ENCODE measurements around the gene FXYD2. TPM values are rescaled to one million over a fixed set of nuclear protein-coding genes. Genes with fewer than 3 reads are reported as not detected.

The FXYD2 gene
- total and polyA plus RNA-seq, 2 experiments from 2014 or later: not detected

DNA sequence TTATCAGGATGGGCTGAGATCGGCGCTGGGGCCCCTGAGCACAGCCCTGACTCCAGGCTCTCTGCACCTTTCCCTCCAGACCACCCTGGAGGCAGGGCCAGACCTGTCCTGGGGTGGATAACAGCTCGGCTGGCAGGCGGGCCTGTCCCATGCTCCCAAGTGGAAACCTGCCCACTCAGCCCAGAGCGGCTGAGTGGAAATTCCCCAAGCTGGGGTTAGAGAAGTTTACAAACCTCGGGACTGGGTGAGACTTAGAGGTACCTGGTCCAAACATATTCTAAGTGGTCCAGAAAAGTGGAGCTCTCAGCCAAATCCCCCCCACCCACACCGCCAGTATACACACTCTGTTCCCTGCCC, 4.8 kb upstream of the FXYD2 start:
- Histone ChIP-seq H3K9me3 (ENCODE audit: low read depth) (no peaks in the 10 kb centered on the region), H3K9ac (no peak overlapping the region), H3K4me1 (ENCODE audit: insufficient read depth) (no peaks in the 10 kb centered on the region), H3K27me3 (replicated peaks; ENCODE audit: insufficient read depth) (peaks cover 23% of the 10 kb centered on the region), H3K79me2 (ENCODE audit: insufficient read depth) (no peaks in the 10 kb centered on the region), H3K4me3 (no peak overlapping the region), H3K27ac (no peak overlapping the region), H2AFZ (no peak overlapping the region), H3F3A (ENCODE audit: insufficient read depth) (no peaks in the 10 kb centered on the region), H3K4me2 (ENCODE audit: unreplicated experiment) (no peak overlapping the region), H3K9me2 (ENCODE audit: insufficient read depth) (no peaks in the 10 kb centered on the region), H3K36me3 (ENCODE audit: low read depth) (no peaks in the 10 kb centered on the region), H4K20me1 (ENCODE audit: insufficient read depth) (no peaks in the 10 kb centered on the region)
- in situ Hi-C loops (cut with MboI): no loop called here
- TF ChIP-seq EZH2 (IDR thresholded peaks at IDR 0.05; ENCODE audit: insufficient read depth, poor library complexity, severe bottlenecking) (no peak), EZH2phosphoT487 (IDR thresholded peaks at IDR 0.05; ENCODE audit: insufficient read depth, low read depth) (no peak)
- no peak for DNase-seq
- WGBS, 2 experiments (ENCODE audit: low coverage in 1 of 2, low lambda C conversion rate in 2 of 2, missing lambda C conversion rate in 2 of 2): 47 to 49% methylated on average over 7 of the region's 7 CpGs

DNA sequence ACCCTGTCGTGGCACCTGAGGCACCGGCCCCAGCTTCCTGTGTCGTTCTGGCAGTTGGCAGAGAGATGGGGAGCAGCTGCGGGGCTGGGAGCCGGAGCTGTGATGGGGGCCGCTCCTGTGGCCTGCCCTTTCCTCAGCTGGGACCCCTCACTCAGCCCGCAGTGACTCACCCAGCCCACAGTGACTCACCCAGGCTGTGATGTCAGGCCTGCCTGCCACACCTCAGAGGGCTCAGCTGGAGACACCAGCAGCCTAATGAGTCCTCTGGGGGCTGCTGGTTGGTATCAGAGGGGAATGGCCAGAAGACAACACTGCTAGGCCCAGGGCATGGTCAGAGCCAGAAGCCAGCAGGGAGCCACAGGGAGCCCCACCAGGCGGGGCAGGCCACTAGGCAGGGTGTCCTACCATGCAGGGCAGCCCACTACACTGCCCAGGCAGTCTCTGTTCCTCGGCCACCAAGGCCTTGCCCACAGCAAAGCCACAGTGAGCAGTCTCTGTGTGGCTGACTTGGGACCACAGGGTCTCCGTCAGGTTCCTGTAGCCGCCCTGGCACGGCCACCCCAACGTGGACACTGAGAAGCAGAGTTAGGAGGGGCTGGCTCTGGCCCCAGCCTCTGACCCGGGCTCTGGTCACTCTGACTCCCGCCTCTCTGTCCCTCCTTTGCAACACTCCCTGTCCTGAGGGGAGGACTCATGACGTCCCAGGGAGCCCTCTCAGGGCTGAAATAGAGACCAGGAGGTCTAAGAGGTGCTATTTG, 4.2 kb upstream of the FXYD2 start:
- no peaks in the 10 kb centered on the region for H3K9me2 ChIP-seq (ENCODE audit: insufficient read depth)
- peaks cover 19% of the 10 kb centered on the region for H3K27me3 ChIP-seq (replicated peaks; ENCODE audit: insufficient read depth)
- no peaks in the 10 kb centered on the region for H3K36me3 ChIP-seq (ENCODE audit: low read depth)
- H3K4me3 ChIP-seq: no peak overlapping the region
- no peaks in the 10 kb centered on the region for H3K79me2 ChIP-seq (ENCODE audit: insufficient read depth)
- H3K27ac ChIP-seq: no peak overlapping the region
- H3K9ac ChIP-seq: no peak overlapping the region
- in situ Hi-C loops (cut with MboI): no loop called here
- 36 to 37% methylated on average over 12 to 16 of the region's 16 CpGs for WGBS, 2 experiments (ENCODE audit: low coverage in 1 of 2, low lambda C conversion rate in 2 of 2, missing lambda C conversion rate in 2 of 2)
- no peak for TF ChIP-seq EZH2 (IDR thresholded peaks at IDR 0.05; ENCODE audit: insufficient read depth, poor library complexity, severe bottlenecking)
- TF ChIP-seq EZH2phosphoT487 (IDR thresholded peaks at IDR 0.05; ENCODE audit: insufficient read depth, low read depth): no peak
- H3K4me2 ChIP-seq (ENCODE audit: unreplicated experiment): no peak overlapping the region
- no peaks in the 10 kb centered on the region for H4K20me1 ChIP-seq (ENCODE audit: insufficient read depth)
- no peak overlapping the region for H2AFZ ChIP-seq
- H3K9me3 ChIP-seq (ENCODE audit: low read depth): no peaks in the 10 kb centered on the region
- no peaks in the 10 kb centered on the region for H3K4me1 ChIP-seq (ENCODE audit: insufficient read depth)
- H3F3A ChIP-seq (ENCODE audit: insufficient read depth): no peaks in the 10 kb centered on the region
- DNase-seq: peak; percentile 45

DNA sequence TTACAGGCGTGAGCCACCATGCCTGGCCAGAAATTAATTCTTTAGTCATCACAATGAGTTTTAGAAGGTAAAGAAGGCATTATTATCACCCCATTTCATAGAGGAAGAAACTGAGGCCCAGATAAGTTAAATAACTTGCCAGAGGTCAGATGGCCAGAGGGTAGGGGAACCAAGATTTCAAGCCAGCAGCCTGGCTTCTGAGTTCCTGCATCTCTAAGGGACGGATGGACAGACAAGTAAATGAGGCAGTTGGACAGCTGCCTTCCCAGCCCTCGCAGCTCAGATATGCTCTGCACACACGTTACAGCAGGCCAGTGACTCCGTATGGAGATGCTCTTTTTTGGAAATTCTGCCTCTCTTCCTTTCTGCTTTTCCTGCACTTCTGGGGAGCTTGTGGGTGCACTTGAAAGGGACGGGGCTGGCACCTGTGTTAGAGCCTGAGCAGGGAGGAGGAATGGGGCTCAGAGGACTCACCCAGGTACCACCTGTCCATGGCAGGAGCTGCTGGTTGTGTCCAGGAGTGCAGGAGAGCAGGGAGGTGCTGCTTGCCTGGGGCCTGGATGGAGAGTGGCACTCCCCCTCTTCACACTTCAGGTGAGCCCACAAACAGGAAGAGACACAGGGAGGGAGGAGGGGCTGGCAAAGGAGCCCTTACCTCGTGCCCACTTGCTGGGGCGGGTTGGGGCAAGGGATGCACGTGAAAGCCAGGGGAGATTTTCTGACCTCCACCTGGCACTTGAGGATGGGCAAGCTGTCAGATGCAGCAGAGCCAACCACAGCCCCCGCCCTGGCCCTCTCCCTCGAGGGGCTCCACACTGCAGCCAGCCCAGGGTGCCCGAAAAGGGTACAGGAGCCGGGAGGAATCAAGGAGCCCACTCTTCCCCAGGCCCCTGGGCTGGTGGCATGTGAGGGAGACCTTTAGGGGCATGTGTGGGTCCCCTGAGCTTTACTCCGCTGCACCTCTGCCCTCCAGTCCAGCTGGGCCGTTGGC, 3.3 kb upstream of the FXYD2 start:
- Histone ChIP-seq H3K9me2 (ENCODE audit: insufficient read depth) (no peaks in the 10 kb centered on the region), H3K79me2 (ENCODE audit: insufficient read depth) (no peaks in the 10 kb centered on the region), H3K36me3 (ENCODE audit: low read depth) (no peaks in the 10 kb centered on the region), H3K9me3 (ENCODE audit: low read depth) (no peaks in the 10 kb centered on the region), H3K27me3 (replicated peaks; ENCODE audit: insufficient read depth) (peaks cover 19% of the 10 kb centered on the region), H2AFZ (no peak overlapping the region), H3K4me1 (ENCODE audit: insufficient read depth) (no peaks in the 10 kb centered on the region), H4K20me1 (ENCODE audit: insufficient read depth) (no peaks in the 10 kb centered on the region), H3K27ac (no peak overlapping the region), H3K4me2 (ENCODE audit: unreplicated experiment) (no peak overlapping the region), H3K9ac (no peak overlapping the region), H3K4me3 (no peak overlapping the region), H3F3A (ENCODE audit: insufficient read depth) (no peaks in the 10 kb centered on the region)
- no peak for TF ChIP-seq EZH2 (IDR thresholded peaks at IDR 0.05; ENCODE audit: insufficient read depth, poor library complexity, severe bottlenecking)
- TF ChIP-seq EZH2phosphoT487 (IDR thresholded peaks at IDR 0.05; ENCODE audit: insufficient read depth, low read depth): no peak
- in situ Hi-C loops (cut with MboI): no loop called here
- 54 to 62% methylated on average over 12 to 13 of the region's 15 CpGs for WGBS, 2 experiments (ENCODE audit: low coverage in 1 of 2, low lambda C conversion rate in 2 of 2, missing lambda C conversion rate in 2 of 2)
- no peak for DNase-seq

DNA sequence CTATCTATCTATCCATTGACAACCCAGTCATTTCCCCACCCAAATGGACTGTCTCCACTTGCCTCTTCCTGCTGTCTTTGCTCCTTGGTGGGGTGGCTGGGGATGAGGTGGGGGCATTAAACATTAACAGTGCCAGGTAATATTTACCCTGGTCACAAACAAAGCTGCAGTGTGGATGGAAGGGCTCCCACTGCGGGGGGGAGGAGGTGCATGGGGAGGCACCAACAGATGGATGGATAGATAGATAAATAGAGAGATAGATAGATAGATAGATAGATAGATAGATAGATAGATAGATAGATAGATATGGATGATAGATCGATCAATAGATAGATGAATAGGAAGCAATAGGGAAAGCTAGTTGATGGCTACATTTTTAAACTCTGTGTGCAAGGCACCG, 2.3 kb upstream of the FXYD2 start:
- in situ Hi-C loops (cut with MboI): no loop called here

More for the DNA sequence above, 2.3 kb upstream of the FXYD2 start:
- Histone ChIP-seq H3K9ac (no peak overlapping the region), H3K4me2 (ENCODE audit: unreplicated experiment) (no peak overlapping the region), H4K20me1 (ENCODE audit: insufficient read depth) (no peaks in the 10 kb centered on the region), H3K9me2 (ENCODE audit: insufficient read depth) (no peaks in the 10 kb centered on the region), H3K9me3 (ENCODE audit: low read depth) (no peaks in the 10 kb centered on the region), H3K27ac (no peak overlapping the region), H3F3A (ENCODE audit: insufficient read depth) (no peaks in the 10 kb centered on the region), H3K79me2 (ENCODE audit: insufficient read depth) (no peaks in the 10 kb centered on the region), H3K4me1 (ENCODE audit: insufficient read depth) (no peaks in the 10 kb centered on the region), H2AFZ (no peak overlapping the region), H3K36me3 (ENCODE audit: low read depth) (no peaks in the 10 kb centered on the region), H3K27me3 (replicated peaks; ENCODE audit: insufficient read depth) (peaks cover 19% of the 10 kb centered on the region), H3K4me3 (no peak overlapping the region)
- DNase-seq: no peak
- no peak for TF ChIP-seq EZH2 (IDR thresholded peaks at IDR 0.05; ENCODE audit: insufficient read depth, poor library complexity, severe bottlenecking)
- no peak for TF ChIP-seq EZH2phosphoT487 (IDR thresholded peaks at IDR 0.05; ENCODE audit: insufficient read depth, low read depth)
- WGBS, 2 experiments (ENCODE audit: low coverage in 1 of 2, low lambda C conversion rate in 2 of 2, missing lambda C conversion rate in 2 of 2): 67 to 72% methylated on average over 3 of the region's 3 CpGs

All from GM23248 (cell line).